DMS53 (cell line): Measurements from ENCODE around the gene UBL7.
"Not testable (repeated sequence)": the region's sequence is repeated elsewhere in the genome, so short reads cannot be mapped to it uniquely, and the experiment has no call there.

ENCODE experiments used
- DNase-seq: peaks from one replicate; lab custom pipeline; 2025; lab: John Stamatoyannopoulos, UW

The UBL7 gene

DNA sequence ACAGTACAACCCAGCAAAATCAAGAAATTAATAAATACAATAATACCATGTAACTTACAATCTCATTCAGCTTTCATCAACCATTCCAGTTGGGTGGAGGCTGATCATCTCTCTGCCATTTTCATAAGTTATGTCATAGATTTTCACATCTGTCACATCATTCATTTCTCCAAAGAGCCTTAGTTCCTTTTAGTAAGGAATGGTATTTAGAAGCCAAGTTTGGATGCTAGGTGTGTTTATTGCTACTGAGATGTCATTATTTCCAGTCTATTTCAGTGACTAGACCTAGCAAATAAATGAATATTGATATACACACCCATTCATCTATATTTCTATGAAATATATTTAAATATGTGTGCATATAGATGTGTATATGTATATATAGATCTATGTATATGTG, 2.7 kb upstream of the UBL7 start:
- DNase-seq, result no peak

DNA sequence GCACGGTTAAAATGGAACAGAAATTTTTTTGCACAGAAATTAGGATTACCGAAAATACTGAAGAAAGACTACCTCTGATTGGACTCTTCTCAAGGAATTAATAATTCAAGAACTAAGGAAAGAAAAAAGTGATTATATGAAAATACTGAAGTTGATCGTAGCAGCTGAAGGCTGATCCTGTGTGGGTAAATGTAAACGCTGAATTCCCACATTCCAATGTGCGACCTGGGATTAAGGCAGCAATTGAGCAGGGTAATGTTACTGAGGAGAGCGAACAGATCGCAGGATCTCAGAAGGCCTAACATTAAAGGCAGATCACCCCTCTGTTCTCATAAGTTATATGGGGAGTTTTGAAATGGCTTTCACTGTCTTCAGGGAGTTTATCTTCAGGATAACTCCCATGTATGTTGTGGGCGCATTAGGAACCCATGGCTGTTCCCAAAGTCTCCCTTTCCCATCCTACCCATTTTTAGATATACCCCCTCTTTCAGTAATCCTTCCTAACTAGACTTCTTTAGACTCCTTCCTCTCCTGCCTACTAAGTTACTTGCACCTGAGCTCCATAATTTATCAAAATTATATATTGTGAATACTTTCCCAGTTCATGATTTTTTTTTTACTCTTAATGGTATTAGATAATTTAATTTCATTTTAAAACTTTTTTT, 1.0 kb upstream of the UBL7 start:
- DNase-seq, result peak; percentile 21

DNA sequence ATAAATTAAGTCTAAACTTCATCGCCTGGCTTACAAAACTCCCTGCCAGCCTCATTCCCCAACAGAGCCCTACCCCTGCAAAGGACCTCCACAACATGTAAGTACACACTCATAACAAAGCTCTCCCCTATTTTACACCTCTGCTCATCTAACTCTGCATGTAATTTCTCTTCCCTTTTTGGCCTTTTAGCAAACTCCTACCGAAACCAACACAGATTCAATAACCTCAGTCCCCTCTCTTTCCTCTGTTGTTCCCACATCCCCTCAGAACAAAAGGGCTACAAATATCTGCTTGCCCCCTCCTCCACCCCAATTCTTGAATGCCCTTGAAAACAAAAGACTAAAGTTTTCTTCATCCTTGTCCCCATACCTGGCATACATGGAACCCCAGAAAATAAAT, 662 bp downstream of the UBL7 start:
- DNase-seq, result no peak

DNA sequence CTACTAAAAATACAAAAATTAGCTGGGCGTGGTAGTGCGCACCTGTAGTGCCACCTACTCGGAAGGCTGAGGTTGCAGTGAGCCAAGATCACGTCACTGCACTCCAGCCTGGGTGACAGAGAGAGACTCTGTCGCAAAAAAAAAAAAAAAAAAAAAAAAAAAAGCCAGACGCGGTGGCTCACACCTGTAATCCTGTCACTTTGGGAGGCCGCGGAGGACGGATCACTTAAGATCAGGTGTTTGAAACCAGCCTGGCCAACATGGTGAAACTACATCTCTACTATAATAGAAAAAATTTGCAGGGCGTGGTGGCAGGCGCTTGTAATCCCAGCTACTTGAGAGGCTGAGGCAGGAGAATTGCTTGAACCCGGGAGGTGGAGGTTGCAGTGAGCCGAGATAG, 1.2 kb downstream of the UBL7 start:
- not testable (repeated sequence) for DNase-seq

DNA sequence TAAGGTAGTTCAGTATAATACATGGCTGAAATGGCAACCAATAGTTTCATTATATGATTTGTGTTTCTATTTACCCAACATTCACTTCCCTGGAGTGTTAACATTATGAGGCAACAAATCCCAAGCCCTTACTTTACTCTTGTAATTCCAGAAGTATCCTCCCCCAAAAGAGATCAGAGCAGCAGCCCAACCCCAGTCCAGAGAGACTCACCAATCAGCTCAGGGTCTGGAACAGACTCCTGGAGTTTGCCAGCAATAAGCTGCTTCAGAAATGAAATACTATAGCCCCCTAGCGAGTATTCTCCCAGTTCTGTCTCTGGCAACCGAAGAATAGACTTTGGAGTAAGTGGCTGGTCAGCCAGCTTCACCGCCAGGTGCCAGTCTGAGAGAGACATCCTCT, 2.5 kb downstream of the UBL7 start:
- DNase-seq, result no peak

DNA sequence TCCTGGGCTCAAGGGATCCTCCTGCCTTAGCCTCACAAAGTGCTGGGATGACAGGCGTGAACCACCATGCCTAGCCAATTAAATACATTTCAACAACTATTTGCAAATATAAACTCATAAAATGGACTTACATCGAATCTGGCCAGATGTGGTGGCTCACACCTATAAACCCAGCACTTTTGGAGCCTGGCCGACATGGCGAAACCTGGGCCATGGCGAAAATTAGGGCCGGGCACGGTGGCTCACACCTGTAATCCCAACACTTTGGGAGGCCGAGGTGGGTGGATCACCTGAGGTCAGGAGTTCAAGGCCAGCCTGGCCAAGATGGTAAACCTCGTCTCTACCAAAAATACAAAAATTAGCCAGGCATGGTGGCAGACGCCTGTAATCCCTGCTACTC, 3.9 kb downstream of the UBL7 start:
- DNase-seq, result not testable (repeated sequence)

DNA sequence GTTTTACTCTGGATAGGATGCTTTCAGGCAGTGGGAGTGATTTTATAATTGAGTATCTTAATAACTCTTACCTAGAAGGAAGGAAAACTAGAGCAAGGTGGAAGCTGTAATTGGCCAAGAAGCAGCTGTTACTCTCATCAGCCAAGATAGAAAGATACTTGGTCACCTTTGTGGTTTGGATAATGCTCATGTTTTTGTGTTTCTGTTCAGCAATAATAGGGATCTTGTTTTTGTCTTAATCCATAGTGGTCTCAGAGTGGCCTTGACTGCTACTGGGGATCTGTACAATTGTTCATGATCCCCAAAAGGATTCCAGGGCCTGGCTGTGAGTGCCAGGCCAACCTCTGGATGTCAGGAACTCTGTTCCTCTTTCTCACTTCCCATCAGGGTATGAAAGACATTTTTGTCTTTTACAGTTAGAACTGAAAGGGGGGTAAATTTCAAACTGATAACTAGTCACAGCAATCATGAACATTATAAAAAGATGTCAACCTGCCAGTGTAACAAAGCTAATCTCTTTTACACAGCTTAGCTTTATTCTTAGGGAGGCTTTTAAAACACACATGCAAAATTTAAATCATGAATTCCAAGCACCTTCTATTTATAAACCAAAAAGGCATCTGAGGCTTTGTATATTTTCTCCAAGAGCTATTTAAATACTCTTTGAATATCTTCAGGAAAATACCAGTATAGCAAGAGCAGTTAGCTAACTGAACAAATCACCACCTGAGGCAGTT, 6.0 kb downstream of the UBL7 start:
- DNase-seq, result no peak

DNA sequence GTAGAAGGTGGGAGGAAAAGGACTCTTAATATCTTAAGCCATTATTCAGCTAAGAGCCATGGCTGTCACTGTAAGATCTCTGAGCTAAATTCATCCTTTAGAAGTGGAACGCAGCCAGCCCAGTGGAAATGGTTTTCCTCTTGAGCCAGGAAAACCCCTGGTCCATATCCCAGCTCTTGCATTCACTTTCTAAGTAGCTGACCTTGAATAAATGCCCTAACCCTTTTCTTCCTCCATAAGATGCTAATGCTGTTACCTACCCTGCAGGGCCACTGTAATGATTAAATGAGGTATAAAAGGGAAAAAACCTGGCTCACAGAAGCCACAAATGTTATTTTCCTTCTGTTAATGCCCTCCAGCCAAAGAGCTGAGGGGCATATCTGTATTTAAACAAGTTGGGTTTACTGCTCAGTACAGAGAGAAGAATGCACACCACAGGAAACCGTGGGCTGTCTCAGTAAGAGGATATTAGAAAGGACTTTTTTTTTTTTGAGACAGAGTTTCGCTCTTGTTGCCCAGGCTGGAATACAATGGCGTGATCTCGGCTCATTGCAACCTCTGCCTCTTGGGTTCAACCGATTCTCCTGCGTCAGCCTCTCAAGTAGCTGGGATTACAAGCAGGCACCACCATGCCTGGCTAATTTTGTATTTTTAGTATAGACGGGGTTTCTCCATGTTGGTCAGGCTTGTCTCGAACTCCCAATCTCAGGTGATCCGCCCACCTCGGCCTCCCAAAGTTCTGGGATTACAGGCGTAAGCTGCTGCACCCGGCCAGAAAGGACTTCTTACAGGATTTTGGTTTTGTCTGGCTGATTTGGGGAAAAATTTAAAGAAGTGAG, 6.8 kb downstream of the UBL7 start:
- no peak for DNase-seq

DNA sequence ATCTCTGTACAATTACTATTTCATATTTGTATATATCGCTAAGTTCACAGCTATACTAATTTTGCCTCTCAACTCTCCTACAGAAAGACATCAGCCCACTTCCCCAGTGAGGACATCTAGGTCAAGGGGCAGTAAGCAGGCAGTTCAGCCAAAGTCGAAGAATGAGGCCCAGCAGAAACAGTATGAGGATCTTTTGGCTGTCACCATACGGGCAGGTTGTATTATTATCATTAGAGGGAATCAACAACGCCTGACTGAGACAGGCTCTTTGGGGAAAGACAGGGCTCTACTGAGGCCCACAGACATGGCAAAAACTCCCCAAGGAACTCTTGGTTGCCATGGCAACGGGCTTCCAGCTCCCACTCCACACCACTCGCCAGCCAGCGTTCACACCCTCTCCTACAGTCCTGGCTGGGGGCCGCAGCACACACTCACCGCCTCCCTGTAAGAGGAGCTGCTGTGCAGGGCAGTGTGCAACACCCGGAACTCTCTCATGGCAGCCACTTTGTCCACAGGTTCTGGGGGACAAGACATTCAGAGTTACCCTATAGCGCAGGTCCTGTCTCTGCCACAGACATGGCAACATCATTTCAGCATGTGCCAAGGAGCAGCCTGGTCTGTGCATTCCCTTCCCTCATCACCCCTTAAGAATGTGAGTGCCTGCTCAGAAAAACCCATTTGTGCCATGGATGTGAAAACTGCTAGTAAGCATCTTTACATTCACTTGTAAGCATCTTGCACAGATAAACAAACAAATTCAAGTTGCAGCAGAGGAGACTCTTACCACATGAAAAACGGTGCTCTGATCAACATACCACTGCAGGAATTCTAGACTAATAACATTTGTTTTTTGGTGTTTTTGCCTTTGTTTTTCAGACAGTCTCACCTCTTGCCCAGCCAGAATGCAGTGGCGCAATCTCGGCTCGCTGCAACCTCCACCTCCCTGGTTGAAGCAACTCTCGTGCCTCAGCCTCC, 8.8 kb downstream of the UBL7 start:
- no peak for DNase-seq

DNA sequence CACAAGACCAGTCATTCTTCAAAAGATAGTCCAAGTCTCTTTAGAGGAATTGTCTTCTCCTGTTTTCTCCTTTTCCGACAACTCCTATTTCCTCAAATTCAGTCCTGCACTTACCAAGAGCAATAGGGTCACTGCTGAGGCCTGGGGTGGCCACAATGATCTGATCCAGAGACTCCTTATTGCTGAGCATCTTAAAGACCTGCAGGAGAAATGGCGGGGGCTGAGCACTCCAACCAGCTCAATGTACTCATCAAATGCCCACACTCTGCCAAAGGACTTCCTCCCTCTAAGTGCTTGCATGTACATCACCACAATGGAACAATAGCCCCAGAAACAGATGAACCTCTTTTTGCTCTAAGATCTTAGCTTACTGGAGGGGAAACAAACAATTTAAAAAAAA, 9.6 kb downstream of the UBL7 start:
- DNase-seq, result no peak

DNA sequence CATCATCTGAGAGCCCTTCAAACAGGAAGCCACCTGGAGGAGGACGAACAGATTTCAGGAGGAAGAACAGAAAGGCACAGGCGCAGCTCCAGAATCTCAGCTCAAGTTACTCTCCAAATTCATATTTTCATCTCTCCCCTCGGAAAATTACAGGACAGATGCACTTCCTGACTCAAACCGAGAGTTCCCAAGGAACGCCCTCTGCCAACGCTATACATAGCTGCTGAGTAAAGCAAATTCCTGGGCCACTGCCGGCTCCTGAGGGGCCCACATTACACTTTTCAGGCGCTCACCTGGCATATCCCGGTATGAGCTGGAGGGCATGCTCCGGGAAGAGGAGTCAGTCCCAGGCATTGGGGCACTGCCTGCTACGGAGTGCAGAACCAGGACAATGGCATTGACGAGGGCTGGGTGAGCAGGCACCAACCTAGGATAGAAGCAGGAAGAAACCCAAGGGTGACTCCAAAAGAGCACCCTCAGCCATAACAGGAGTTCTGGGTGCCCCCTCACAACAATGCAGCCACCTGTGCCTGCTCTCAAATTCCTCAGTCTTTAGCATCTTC, 11.2 kb downstream of the UBL7 start:
- DNase-seq, result no peak

DNA sequence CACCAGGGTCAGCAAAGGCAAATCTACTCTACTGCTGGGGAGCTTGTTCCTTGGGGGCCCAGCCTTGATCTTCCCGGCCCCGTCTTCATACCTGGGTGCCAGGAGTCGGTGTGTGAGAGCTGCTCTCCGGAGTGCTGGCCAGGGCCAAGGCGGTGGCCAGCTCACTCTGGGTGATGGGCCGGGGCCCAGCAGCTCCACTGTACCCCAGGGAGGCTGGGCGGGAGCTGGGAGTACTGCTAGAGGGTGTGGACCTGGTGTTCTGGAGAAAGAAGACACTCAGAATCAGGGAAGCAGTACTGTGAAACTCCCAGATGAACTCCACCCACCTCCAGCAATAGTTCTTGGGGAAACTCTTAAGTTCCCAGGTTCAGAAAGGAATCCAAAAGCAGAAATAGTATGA, 11.9 kb downstream of the UBL7 start:
- no peak for DNase-seq

DNA sequence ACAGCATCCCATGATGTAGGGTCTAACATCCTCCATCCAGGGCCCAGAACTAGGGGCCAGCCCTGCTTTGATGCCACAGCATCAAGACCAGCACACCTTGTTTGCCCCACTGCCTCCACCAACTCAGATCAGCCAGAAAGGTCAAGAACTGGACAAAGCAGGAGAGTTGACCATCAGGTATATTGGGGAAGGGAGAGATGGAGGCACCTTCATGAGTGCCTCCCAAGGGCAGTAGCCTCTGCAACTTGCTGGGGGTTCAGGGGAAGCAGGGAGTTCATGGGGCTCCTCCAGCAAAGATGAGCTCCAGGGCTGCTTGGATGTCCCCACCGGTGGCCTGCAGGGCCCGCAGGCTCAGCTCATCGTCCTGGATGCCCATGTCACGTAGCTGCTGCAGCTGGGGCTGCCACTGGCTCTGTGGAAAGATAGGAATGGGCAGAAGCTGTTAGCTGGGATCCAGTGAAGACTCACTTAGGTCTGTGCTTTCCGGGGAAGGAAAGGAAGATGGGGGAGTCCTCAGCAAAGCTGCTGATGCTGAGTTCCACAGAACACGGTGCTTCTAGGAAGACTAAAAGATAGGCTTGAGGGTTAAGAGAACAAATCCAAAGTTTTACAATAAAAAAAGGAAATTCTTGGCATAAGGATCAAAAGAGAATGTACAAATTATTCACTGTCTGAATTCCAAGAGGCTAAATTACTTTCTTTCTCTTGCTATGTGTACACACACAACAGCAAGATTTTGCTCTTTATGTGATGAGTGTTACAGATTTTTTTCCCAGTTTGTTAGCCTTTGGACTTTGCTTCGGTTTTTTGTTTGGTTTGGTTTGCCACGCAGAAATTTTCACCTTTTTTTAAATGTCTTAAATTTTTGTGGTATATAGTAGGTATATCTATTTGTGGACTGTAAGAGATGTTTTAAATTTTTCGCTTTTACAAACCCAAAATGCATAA, 14.9 kb downstream of the UBL7 start:
- DNase-seq, result no peak

DNA sequence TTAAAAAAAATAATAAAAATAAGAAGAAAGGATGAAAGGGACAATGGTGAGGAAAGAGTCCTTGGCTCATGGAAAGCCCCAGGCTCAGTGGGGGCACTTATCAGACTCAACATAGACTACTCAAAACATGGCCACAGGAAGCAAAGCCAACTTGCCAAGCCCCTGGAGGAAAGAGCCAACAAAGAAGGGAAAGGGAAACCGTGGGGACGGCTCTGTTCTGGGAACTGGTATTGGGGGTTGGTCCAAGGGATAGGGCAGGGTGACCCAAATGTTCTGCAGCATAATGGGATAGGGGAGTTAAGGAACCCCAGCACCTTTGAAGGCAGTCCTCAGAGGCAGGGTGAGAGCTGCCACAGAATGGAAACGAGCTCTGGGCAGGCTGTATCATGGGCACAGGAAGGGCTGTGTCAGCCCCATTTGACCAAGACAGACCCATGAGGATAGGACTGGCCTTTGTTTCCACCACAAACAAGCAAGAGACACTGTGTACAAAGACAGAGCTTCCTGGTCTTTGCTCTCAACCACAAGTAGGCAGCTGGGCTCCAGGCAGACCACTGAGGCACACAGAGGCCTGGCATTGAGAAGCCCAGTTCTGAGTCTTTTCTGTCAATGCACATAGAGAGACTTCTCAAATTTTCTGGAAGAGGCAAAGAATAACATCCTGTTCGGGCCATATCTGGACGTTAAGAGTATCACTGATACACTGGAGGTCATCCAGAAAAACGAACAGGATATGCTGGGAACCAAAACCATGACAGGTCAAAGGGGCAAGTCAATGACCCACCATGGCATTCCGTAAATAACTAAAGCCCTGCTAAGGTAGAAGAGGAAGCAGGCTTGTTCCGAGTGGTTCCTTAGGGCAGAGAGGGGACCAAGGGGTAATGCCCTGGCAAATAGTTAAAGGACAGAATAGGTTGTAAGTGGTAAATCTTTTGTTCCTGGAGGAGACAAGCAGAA, 16.6 kb downstream of the UBL7 start:
- no peak for DNase-seq

DNA sequence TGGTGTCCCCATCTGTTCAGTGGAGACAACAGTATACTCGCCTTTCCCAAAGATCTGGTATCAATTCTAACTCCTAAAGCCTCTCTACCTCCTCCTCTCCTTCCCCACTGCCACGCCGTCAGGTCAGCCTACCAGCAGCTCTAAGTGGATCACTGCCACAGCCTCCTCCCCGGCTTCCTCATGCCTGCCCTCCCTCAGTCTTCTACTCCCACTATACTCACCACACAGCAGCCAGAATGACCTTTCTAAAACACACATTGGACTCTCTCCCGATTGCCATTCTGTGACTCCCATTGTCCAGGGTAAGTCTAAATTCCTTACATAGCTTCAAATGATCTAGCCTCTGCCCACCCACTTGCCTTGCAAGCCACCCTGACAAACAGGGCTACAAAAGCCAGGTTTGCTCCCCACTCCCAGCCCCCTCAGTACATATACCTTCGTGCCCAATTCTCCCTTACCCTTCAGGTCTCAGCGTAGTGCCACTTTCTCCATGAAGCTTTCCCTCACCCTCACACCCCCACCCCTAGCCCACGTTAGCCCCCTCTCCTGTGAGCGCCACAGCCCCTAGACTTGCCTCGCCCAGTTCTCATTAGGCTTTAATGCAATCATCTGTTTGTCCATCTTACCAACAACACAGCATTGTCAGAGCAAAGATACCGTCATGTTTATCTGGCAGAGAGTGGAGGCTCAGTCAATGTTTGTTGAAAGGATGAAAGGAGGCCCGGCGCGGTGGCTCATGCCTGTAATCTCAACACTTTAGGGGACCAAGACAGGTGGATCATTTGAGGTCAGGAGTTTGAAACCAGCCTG, 17.7 kb downstream of the UBL7 start:
- DNase-seq, result no peak

DNA sequence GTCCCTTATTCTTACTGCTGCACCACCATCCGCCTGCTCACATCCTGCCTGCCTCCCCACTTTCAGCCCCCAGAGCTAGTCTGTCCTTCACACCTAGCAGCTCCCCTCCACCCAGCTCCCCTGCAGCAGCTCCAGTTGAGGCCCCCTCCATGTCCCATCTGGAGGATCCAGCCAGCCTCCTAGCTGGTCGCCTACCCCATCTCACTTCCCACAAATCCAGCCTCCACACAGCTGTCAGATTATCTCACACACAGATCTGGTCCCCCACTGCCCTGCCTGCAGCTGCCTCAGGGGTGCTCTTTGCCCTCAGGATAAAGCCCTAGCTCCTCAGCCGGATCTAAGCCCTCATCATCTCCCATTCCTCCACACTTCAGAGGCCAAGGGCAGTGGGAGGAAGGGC, 18.4 kb downstream of the UBL7 start:
- no peak for DNase-seq

DNA sequence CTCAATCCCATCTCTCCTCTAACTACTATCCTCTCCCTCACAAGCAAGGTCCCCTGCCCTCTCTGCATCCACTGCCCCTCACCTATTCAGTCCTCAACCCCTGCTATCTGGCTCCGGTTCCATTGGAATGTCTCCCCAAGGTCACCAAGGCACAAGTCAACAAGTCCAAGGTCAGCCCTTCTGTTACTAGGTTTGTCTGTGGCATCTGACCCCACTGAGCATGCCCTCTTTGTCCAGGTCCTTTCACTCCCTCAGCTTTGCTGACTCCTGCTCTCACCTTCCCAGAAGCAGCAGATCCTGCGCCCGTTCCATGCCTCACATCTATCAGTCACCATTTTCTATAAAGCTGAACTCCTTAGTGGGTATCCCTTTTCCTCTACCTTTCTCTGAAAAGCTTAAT, 18.9 kb downstream of the UBL7 start:
- DNase-seq, result no peak

DNA sequence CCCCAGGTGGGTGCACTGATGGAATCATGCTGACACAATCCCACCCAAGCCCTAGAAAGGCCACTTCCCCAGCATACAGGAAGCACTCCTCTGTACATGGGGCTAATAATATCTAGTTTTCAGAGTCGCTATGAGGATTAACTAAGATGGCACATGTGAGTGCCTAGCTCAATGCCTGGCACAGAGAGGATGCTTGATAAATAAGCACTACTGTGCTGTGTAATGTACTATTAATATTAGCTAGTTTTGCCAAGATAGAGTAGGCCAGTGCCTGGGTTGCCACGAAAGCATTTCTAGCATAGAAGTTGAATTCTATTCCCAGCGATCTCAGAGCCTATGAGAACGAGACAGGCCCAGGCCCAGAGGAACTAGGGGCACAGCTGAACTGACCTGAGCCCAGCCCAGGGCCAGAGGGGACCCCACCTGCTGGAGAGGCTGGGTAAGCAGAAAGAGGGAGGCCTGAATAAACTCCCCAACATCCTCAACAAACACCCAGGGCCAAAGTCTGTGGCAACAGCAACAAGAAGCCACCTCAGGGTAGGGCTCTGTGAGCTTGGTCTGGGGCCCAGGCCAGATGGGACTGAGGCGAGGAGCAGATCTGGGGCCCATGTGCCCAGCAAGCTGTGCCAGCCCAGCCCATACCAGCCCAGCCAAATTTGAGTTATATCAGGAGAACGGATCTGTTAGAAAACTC, 19.6 kb downstream of the UBL7 start:
- DNase-seq, result no peak
